HG03064 (cell line): Measurements from ENCODE around the gene MRPS35.
"Not testable (repeated sequence)": the region's sequence is repeated elsewhere in the genome, so short reads cannot be mapped to it uniquely, and the experiment has no call there.

Source experiments
- ATAC-seq: cut with Tn5 transposase; IDR thresholded peaks from one replicate; pipeline ENCODE4 v1.9.1; 2021; ENCODE audit warnings: low read depth; ENCODE audit not compliant: unreplicated experiment

The MRPS35 gene

GRCh38 chr12:27707216-27707615 lies 3.4 kb upstream of the MRPS35 start:
- ATAC-seq, result no peak

- no peak for ATAC-seq
Observed at GRCh38 chr12:27709212-27709931, 1.3 kb upstream of the MRPS35 start.

GRCh38 chr12:27709932-27710591 lies 570 bp upstream of the MRPS35 start:
- peak; percentile 47 for ATAC-seq

- no peak for ATAC-seq
Observed at GRCh38 chr12:27711317-27711682, 668 bp downstream of the MRPS35 start.

GRCh38 chr12:27711967-27712366 lies 1.3 kb downstream of the MRPS35 start:
- no peak for ATAC-seq

- no peak for ATAC-seq
Observed at GRCh38 chr12:27723212-27723611, 12.6 kb downstream of the MRPS35 start.

- no peak for ATAC-seq
Observed at GRCh38 chr12:27730097-27730588, 19.5 kb downstream of the MRPS35 start.

- no peak for ATAC-seq
Observed at GRCh38 chr12:27732281-27732680, 21.6 kb downstream of the MRPS35 start.

GRCh38 chr12:27733052-27733656 lies 22.5 kb downstream of the MRPS35 start:
- no peak for ATAC-seq

- ATAC-seq, result no peak
Observed at GRCh38 chr12:27733791-27734190, 23.2 kb downstream of the MRPS35 start.

- not testable (repeated sequence) for ATAC-seq
Observed at GRCh38 chr12:27734321-27734720, 23.7 kb downstream of the MRPS35 start.

- no peak for ATAC-seq
Observed at GRCh38 chr12:27743601-27744000, 33.0 kb downstream of the MRPS35 start.

GRCh38 chr12:27745734-27746133 lies 35.1 kb downstream of the MRPS35 start:
- ATAC-seq, result not testable (repeated sequence)

GRCh38 chr12:27747111-27747820 lies 36.6 kb downstream of the MRPS35 start:
- ATAC-seq, result no peak

- no peak for ATAC-seq
Observed at GRCh38 chr12:27751386-27752047, 40.9 kb downstream of the MRPS35 start.

- ATAC-seq, result no peak
Observed at GRCh38 chr12:27754795-27755194, 44.2 kb downstream of the MRPS35 start.

GRCh38 chr12:27756670-27757195 lies 46.1 kb downstream of the MRPS35 start:
- no peak for ATAC-seq

- no peak for ATAC-seq
Observed at GRCh38 chr12:27762757-27763156, 52.1 kb downstream of the MRPS35 start.

GRCh38 chr12:27766587-27766986 lies 56.0 kb downstream of the MRPS35 start:
- ATAC-seq, result no peak

GRCh38 chr12:27769142-27769673 lies 58.6 kb downstream of the MRPS35 start:
- ATAC-seq, result no peak
